GM18520 (cell line): Measurements from ENCODE around the gene ZDHHC18.

Source experiments
- ATAC-seq: cut with Tn5 transposase; IDR thresholded peaks from one replicate; pipeline ENCODE4 v1.9.1; 2021; ENCODE audit not compliant: unreplicated experiment

Gene ZDHHC18

GRCh38 chr1:26897351-26897750, 70.9 kb downstream of the ZDHHC18 start:
- no peak for ATAC-seq

- ATAC-seq, result peak; percentile 60
Observed at GRCh38 chr1:26900001-26900814, 73.7 kb downstream of the ZDHHC18 start, which contains the start of gene GPATCH3. TSS of gene GPATCH3 (minus strand) at chr1:26900467. CDS start at chr1:26900442, 25 bp downstream.

- ATAC-seq, result no peak
Observed at GRCh38 chr1:26900815-26901511, 74.5 kb downstream of the ZDHHC18 start.
